ENCODE measurements around the gene CCDC85C. TPM values are rescaled to one million over a fixed set of nuclear protein-coding genes. Genes with fewer than 3 reads are reported as not detected.
A peak's percentile ranks its signal among the peaks of the same experiment; 100 is the strongest.

Gene CCDC85C
- total and polyA plus RNA-seq, 2 of the 8 experiments (the other 6 are each of a cell fraction or from before 2014, with no cell fraction given): 16.8 to 35.8 TPM

DNA sequence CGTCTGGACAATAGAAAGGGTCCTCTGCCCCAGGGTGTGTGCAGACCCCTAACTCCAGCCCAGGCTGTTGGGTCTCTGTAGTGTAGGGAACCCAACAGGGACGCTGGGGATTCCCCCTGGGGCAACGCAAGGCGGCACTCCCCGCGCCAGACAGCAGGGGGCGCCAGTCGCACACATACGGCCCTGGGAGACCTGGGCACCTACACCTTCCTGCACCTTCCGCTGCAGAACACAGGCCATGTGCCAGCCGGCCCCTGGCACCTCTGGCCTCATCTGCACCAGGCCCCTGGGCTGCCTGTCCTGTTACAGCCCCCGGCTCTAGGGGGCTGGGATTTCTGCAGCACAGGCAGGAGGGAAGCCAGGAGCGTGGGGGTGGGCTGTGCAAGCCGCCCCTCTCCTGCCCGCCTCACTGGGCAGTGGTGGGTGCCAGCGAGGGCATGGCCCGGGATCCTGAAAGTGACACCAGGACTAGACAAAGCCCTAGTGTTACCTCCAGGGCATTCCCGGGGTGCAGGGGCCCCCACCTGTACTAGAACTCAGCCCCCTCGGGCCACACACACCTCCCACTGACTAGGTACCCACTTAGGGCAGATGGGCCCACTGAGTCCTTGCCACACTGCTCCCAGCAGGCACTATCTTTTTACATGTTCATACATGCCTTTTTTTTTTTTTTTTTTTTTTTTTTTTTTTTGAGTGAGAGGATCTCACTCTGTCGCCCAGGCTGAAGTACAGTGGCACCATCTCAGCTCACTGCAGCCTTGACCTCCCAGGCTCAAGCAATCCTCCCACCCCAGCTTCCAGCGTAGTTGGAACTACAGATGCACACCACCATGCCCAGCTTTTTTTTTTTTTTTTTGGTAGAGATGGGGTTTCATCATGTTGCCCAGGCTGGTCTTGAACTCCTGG is 85.3 kb downstream of the CCDC85C start (continued):
- TF ChIP-seq KDM5A (IDR thresholded peaks at IDR 0.05; ENCODE audit: low read length): no peak
- no peak for TF ChIP-seq SUZ12 (IDR thresholded peaks at IDR 0.05; ENCODE audit: low read length)
- TF ChIP-seq BACH1 (IDR thresholded peaks at IDR 0.05; ENCODE audit: low read length): no peak
- TF ChIP-seq BCL11A (IDR thresholded peaks at IDR 0.05; ENCODE audit: low read depth in 2 of 2, low read length in 2 of 2): no peak
- peak; percentile 77 for TF ChIP-seq YY1 (IDR thresholded peaks at IDR 0.05; ENCODE audit: low read depth, low read length)
- TF ChIP-seq SIN3A (conservative IDR thresholded peaks at IDR 0.05 in 1 of 2, IDR thresholded peaks at IDR 0.05 in 1 of 2; ENCODE audit: low read depth in 1 of 2, low read length in 2 of 2): 0 out of 4 replicates have a peak, but pooled peaks of 1 of the 2 experiments have one; percentile 36
- no peak for TF ChIP-seq EZH2 (IDR thresholded peaks at IDR 0.05; ENCODE audit: low read depth, low read length, severe bottlenecking)
- TF ChIP-seq CTCF (IDR thresholded peaks at IDR 0.05; ENCODE audit: control extremely low read depth in 1 of 3, insufficient read depth in 1 of 3, low read depth in 1 of 3, low read length in 3 of 3): peak in 2 of 3 experiments; percentile 96; a peak in 3 of 4 replicates
- peak; percentile 70; the same call in 1 of the 2 replicates for TF ChIP-seq GABPA (IDR thresholded peaks at IDR 0.05; ENCODE audit: borderline replicate concordance, insufficient read depth, low read length)
- TF ChIP-seq RBBP5 (IDR thresholded peaks at IDR 0.05; ENCODE audit: borderline replicate concordance, low read depth, low read length): no peak
- TF ChIP-seq EP300 (IDR thresholded peaks at IDR 0.05; ENCODE audit: borderline replicate concordance in 1 of 2, low read depth in 2 of 2, low read length in 2 of 2): no peak

Data from H1 (cell line).